Gastrocnemius medialis (tissue), 4 donors: ENCODE measurements around the gene PLCZ1. TPM values are rescaled to one million over a fixed set of nuclear protein-coding genes. Genes with fewer than 3 reads are reported as not detected.

Experiments
- ATAC-seq, 2 donors: fragments of 150-250 bp; one replicate each; pipeline ENCODE4 v1.9.1; 2016
- DNase-seq, 2 donors: peaks; one replicate each; pipeline ENCODE4 v3.0.0-alpha.2; 2019
- H3K27ac ChIP-seq, 4 donors: fragments of 200-600 bp; sonication (generic); 1 replicate in 1 of 4; 2 replicates in 3 of 4; pipeline ENCODE4 v1.5.1; 2016 to 2018; ENCODE audit warnings: mild to moderate bottlenecking in 2 of 4, moderate library complexity in 1 of 4
- H3K27me3 ChIP-seq, 3 donors: fragments of 200-600 bp; sonication (generic) in 2 of 3; 1 replicate in 1 of 3; 2 replicates in 2 of 3; pipeline versions ENCODE4 v1.5.1 to v1.6.0; 2016 to 2019; ENCODE audit warnings: mild to moderate bottlenecking in 1 of 3, moderate library complexity in 1 of 3
- H3K36me3 ChIP-seq, 2 donors: fragments of 200-600 bp; sonication (generic) in 1 of 2; one replicate each; pipeline ENCODE4 v1.5.1; 2017 to 2018
- H3K4me1 ChIP-seq, 2 donors: fragments of 200-600 bp; sonication (generic) in 1 of 2; one replicate each; pipeline ENCODE4 v1.5.1; 2016 to 2017; ENCODE audit warnings: mild to moderate bottlenecking in 2 of 2
- H3K4me3 ChIP-seq, 4 donors: fragments of 200-600 bp; sonication (generic) in 3 of 4; 1 replicate in 1 of 4; 2 replicates in 3 of 4; pipeline ENCODE4 v1.5.1; 2016 to 2019; ENCODE audit warnings: mild to moderate bottlenecking in 2 of 4
- H3K9me3 ChIP-seq, 3 donors: fragments of 200-600 bp; sonication (generic) in 2 of 3; 1 replicate in 1 of 3; 2 replicates in 2 of 3; pipeline ENCODE4 v1.5.1; 2016 to 2019
- CTCF ChIP-seq, 5 experiments: fragments of 450-650 bp in 3 of 5; fragments of 200-600 bp in 2 of 5; sonication (generic) in 2 of 5; IDR thresholded peaks in 4 of 5; conservative IDR thresholded peaks in 1 of 5; 1 replicate in 4 of 5; 2 replicates in 1 of 5; pipeline ENCODE4 v1.5.1; 2016 to 2019; ENCODE audit warnings: antibody characterized with exemption in 5 of 5, mild to moderate bottlenecking in 3 of 5, moderate library complexity in 3 of 5
- POLR2A ChIP-seq, 2 donors: fragments of 450-650 bp; IDR thresholded peaks; one replicate each; pipeline ENCODE4 v1.6.1; 2017; ENCODE audit warnings: antibody characterized with exemption in 2 of 2, mild to moderate bottlenecking in 2 of 2, moderate library complexity in 2 of 2
- in situ Hi-C, 4 donors: fragments of 200-750 bp; cut with MboI; loops; one replicate each; pipeline versions ENCODE4 v1.15.0 to v1.8.0; 2017; ENCODE audit warnings: low sequenced_read_pairs in 4 of 4
- intact Hi-C: fragments of 100-400 bp; cut with DNase I; formaldehyde crosslinking; loops from one replicate; pipeline ENCODE4 v1.15.1; 2023; ENCODE audit warnings: low total_unique reads
- total RNA-seq, 4 donors: library from RNA; depleted of rRNA; stranded (reverse); fragments of >200 nt; gene quantifications; one replicate each; pipeline versions ENCODE4 v1.1.0 to v1.2.3, GENCODE V29; 2016

Gene PLCZ1
- total RNA-seq, 4 donors from 2014 or later, result not detected

- ATAC-seq, result no peak
- Histone ChIP-seq H3K27ac (no peak overlapping the region), H3K9me3 (no peaks in the 10 kb centered on the region), H3K4me3 (no peak overlapping the region), H3K36me3 (no peaks in the 10 kb centered on the region), H3K4me1 (no peaks in the 10 kb centered on the region), H3K27me3 (no peaks in the 10 kb centered on the region)
- TF ChIP-seq CTCF (IDR thresholded peaks at IDR 0.05 in 4 of 5, conservative IDR thresholded peaks at IDR 0.05 in 1 of 5) (no peak), POLR2A (IDR thresholded peaks at IDR 0.05) (no peak)
- intact Hi-C loops (no loop called here), in situ Hi-C loops (no loop called here)
- DNase-seq, result no peak
Measured at GRCh38 chr12:18683327-18684013, 54.3 kb downstream of the PLCZ1 start.

GRCh38 chr12:18681818-18682217 is 56.0 kb downstream of the PLCZ1 start:
- TF ChIP-seq CTCF (IDR thresholded peaks at IDR 0.05 in 4 of 5, conservative IDR thresholded peaks at IDR 0.05 in 1 of 5), result no peak
- TF ChIP-seq POLR2A (IDR thresholded peaks at IDR 0.05), result no peak
- Histone ChIP-seq H3K4me3 (no peak overlapping the region), H3K4me1 (no peaks in the 10 kb centered on the region), H3K27ac (no peak overlapping the region), H3K27me3 (no peaks in the 10 kb centered on the region), H3K9me3 (no peaks in the 10 kb centered on the region), H3K36me3 (no peaks in the 10 kb centered on the region)
- intact Hi-C loops (no loop called here), in situ Hi-C loops (no loop called here)
- ATAC-seq, result no peak
- DNase-seq, result no peak

GRCh38 chr12:18676996-18677588 is 60.7 kb downstream of the PLCZ1 start:
- H3K36me3 ChIP-seq, result no peaks in the 10 kb centered on the region
- ATAC-seq, result no peak
- intact Hi-C loops, result no loop called here
- no peaks in the 10 kb centered on the region for H3K27me3 ChIP-seq
- TF ChIP-seq POLR2A (IDR thresholded peaks at IDR 0.05) (no peak), CTCF (IDR thresholded peaks at IDR 0.05 in 4 of 5, conservative IDR thresholded peaks at IDR 0.05 in 1 of 5) (no peak)
- in situ Hi-C loops, result no loop called here
- no peak overlapping the region for H3K4me3 ChIP-seq
- no peaks in the 10 kb centered on the region for H3K4me1 ChIP-seq
- no peaks in the 10 kb centered on the region for H3K9me3 ChIP-seq
- no peak for DNase-seq
- H3K27ac ChIP-seq, result no peak overlapping the region

- no peak for DNase-seq
- no peaks in the 10 kb centered on the region for H3K27me3 ChIP-seq
- H3K36me3 ChIP-seq, result no peaks in the 10 kb centered on the region
- intact Hi-C loops (no loop called here), in situ Hi-C loops (no loop called here)
- no peaks in the 10 kb centered on the region for H3K4me1 ChIP-seq
- H3K9me3 ChIP-seq, result no peaks in the 10 kb centered on the region
- ATAC-seq, result no peak
- TF ChIP-seq CTCF (IDR thresholded peaks at IDR 0.05 in 4 of 5, conservative IDR thresholded peaks at IDR 0.05 in 1 of 5) (no peak), POLR2A (IDR thresholded peaks at IDR 0.05) (no peak)
- H3K27ac ChIP-seq, result no peak overlapping the region
- no peak overlapping the region for H3K4me3 ChIP-seq
Measured at GRCh38 chr12:18676141-18676540, 61.7 kb downstream of the PLCZ1 start.
